Right lobe of liver (tissue), 4 donors: Measurements from ENCODE around the gene TSPOAP1.

Experiments used
- CTCF ChIP-seq, 4 donors: fragments of 200-600 bp in 3 of 4; fragments of 450-650 bp in 1 of 4; IDR thresholded peaks; one replicate each; pipeline versions ENCODE4 v1.5.1 to v1.8.0; 2016 to 2022; ENCODE audit warnings: antibody characterized with exemption in 4 of 4, mild to moderate bottlenecking in 2 of 4
- POLR2A ChIP-seq: fragments of 450-650 bp; IDR thresholded peaks from one replicate; pipeline ENCODE4 v1.6.1; 2017; ENCODE audit warnings: antibody characterized with exemption, mild to moderate bottlenecking
- donor health status: DM: no; HTN: no; CAD: no.
- donor health status: DM: no; HTN: no; CAD: no.
- donor health status: DM: no; HTN: yes; CAD: no.

- TF ChIP-seq CTCF (IDR thresholded peaks at IDR 0.05) (no peak), POLR2A (no peak)
Observed at GRCh38 chr17:58304750-58305486, 23.7 kb downstream of the TSPOAP1 start.
